ENCODE data around the gene DEDD. TPM values are rescaled to one million over a fixed set of nuclear protein-coding genes. Genes with fewer than 3 reads are reported as not detected.

DEDD gene
- total RNA-seq, 1 experiment from 2014 or later: 39.2 TPM

DNA sequence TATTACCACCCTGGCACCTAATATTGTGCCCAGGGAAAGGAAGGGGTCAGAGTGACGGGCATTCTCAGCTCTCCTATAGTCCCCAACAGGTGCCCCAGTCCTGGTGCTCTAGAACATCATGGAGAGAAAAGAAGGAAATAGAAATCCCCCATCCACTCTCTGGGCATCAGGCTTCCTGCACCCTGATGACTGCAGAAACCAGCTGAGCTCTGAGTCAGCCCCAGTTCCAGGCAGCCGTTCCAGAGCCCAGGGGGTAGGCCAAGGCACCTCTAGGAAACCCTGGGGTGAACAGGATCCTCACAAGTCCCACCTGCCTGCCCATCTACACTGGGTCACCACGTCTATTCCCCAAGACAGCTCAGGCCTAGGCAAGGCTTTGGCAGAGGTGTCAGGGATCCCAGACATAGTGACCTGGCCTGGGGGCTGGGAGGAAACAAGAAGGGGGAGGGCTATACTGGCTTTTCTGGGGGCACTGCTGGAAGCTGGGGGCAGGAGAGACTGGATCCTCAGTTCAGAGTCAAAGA, 43.8 kb downstream of the DEDD start:
- ChIA-PET CTCF (interaction anchor here (0.6 kb wide), 1 partner anchor 9 kb away, joined by 4 read pairs; no protein-coding TSS in a partner anchor), POLR2A (ENCODE audit: unreplicated experiment) (no interaction called here)
- Histone ChIP-seq H3K4me3 (ENCODE audit: low read length) (peak overlapping the region; percentile 58), H4K20me1 (ENCODE audit: low read length) (no peaks in the 10 kb centered on the region), H3K9me3 (ENCODE audit: low read length) (no peaks in the 10 kb centered on the region), H3K9ac (ENCODE audit: low read length) (peak overlapping the region; percentile 68), H2AFZ (ENCODE audit: low read length) (no peak overlapping the region), H3K4me1 (ENCODE audit: insufficient read depth, low read length) (peaks cover 83% of the 10 kb centered on the region), H3K36me3 (ENCODE audit: low read depth, low read length) (no peaks in the 10 kb centered on the region), H3K27ac (ENCODE audit: low read length) (peak overlapping the region; percentile 80), H3K9me2 (replicated peaks; ENCODE audit: low read length) (no peaks in the 10 kb centered on the region), H3F3A (ENCODE audit: low read length, unreplicated experiment) (no peaks in the 10 kb centered on the region), H3K27me3 (ENCODE audit: low read length) (no peaks in the 10 kb centered on the region), H3K4me2 (ENCODE audit: low read length) (peak overlapping the region; percentile 83), H3K79me2 (ENCODE audit: low read length) (peaks cover 26% of the 10 kb centered on the region)
- BruUV-seq (replicated peaks): no TSS peak
- intact Hi-C loops (cut with micrococcal nuclease): no loop called here
- no peak for TF ChIP-seq EZH2 (IDR thresholded peaks at IDR 0.05; ENCODE audit: low read length, unreplicated experiment)
- TF ChIP-seq, protein P1, sequence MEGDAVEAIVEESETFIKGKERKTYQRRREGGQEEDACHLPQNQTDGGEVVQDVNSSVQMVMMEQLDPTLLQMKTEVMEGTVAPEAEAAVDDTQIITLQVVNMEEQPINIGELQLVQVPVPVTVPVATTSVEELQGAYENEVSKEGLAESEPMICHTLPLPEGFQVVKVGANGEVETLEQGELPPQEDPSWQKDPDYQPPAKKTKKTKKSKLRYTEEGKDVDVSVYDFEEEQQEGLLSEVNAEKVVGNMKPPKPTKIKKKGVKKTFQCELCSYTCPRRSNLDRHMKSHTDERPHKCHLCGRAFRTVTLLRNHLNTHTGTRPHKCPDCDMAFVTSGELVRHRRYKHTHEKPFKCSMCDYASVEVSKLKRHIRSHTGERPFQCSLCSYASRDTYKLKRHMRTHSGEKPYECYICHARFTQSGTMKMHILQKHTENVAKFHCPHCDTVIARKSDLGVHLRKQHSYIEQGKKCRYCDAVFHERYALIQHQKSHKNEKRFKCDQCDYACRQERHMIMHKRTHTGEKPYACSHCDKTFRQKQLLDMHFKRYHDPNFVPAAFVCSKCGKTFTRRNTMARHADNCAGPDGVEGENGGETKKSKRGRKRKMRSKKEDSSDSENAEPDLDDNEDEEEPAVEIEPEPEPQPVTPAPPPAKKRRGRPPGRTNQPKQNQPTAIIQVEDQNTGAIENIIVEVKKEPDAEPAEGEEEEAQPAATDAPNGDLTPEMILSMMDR (conservative IDR thresholded peaks at IDR 0.05; ENCODE audit: low read depth, low read length): no peak
- TF ChIP-seq EZH2phosphoT487 (IDR thresholded peaks at IDR 0.05; ENCODE audit: borderline replicate concordance, low read length): no peak
- DNase-seq (peak; percentile 64), ATAC-seq (peak; percentile 38)

DNA sequence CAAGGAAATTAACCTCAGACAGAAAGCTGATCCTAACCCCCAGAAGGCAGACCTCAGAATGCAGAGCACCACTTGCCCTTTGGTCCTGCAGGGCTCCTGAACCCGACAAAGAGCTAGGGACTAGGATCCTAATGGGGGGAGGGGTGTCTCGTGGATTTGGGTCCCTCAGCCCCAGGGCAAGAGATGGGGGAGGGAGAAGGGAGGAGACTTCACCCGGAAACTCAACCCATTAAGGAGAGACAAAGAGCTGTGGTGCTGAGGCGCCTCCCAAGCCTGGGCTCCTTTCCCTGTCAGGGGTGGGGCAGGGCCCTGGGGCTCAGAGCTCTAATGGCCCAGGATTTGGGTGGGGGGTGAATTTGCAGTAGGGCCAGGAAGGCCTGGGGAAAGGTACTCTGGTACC, 46.0 kb downstream of the DEDD start:
- no peak for DNase-seq
- ChIA-PET POLR2A (ENCODE audit: unreplicated experiment) (interaction anchor here (0.6 kb wide), 1 partner anchor 65 kb away, joined by 3 read pairs; no protein-coding TSS in a partner anchor), CTCF (no interaction called here)
- Histone ChIP-seq H4K20me1 (ENCODE audit: low read length) (no peaks in the 10 kb centered on the region), H3K9me3 (ENCODE audit: low read length) (no peaks in the 10 kb centered on the region), H3K36me3 (ENCODE audit: low read depth, low read length) (no peaks in the 10 kb centered on the region), H3K4me1 (ENCODE audit: insufficient read depth, low read length) (peaks cover 83% of the 10 kb centered on the region), H3K4me3 (ENCODE audit: low read length) (no peak overlapping the region), H3K79me2 (ENCODE audit: low read length) (peaks cover 26% of the 10 kb centered on the region), H2AFZ (ENCODE audit: low read length) (no peak overlapping the region), H3K9ac (ENCODE audit: low read length) (no peak overlapping the region), H3K4me2 (ENCODE audit: low read length) (peak overlapping the region; percentile 26; the same call in 1 of the 2 replicates), H3K27me3 (ENCODE audit: low read length) (no peaks in the 10 kb centered on the region), H3F3A (ENCODE audit: low read length, unreplicated experiment) (no peaks in the 10 kb centered on the region), H3K9me2 (replicated peaks; ENCODE audit: low read length) (no peaks in the 10 kb centered on the region), H3K27ac (ENCODE audit: low read length) (no peak overlapping the region)
- TF ChIP-seq, protein P1 (conservative IDR thresholded peaks at IDR 0.05; ENCODE audit: low read depth, low read length): no peak
- TF ChIP-seq EZH2 (IDR thresholded peaks at IDR 0.05; ENCODE audit: low read length, unreplicated experiment) (no peak), EZH2phosphoT487 (IDR thresholded peaks at IDR 0.05; ENCODE audit: borderline replicate concordance, low read length) (no peak)
- no TSS peak for BruUV-seq (replicated peaks)
- intact Hi-C loops (cut with micrococcal nuclease): no loop called here
- ATAC-seq: no peak

DNA sequence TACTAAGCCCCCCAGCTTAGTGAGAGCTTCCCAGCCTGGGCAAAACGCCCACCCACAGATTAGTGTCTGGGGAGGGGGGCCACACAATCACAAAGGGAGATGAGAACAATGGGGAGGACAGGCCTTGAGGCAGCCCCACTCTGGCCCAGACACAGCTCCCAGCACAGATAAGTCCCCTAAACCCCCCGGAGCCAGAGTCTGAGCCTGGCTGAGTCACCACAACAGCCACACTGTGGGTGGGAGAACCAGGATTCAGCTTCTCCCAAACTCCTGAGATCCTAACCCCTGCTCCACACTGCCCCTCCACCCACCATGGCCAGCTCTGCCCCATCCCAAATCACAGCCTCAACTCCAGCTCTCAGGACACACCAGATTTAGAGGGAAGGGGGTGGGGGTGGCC, 47.3 kb downstream of the DEDD start:
- H3K4me2 ChIP-seq (ENCODE audit: low read length): peak overlapping the region; percentile 68
- H4K20me1 ChIP-seq (ENCODE audit: low read length): no peaks in the 10 kb centered on the region
- no peaks in the 10 kb centered on the region for H3K9me3 ChIP-seq (ENCODE audit: low read length)
- no peak overlapping the region for H2AFZ ChIP-seq (ENCODE audit: low read length)
- peak overlapping the region; percentile 56 for H3K27ac ChIP-seq (ENCODE audit: low read length)
- no peaks in the 10 kb centered on the region for H3K9me2 ChIP-seq (replicated peaks; ENCODE audit: low read length)
- H3K4me3 ChIP-seq (ENCODE audit: low read length): no peak overlapping the region
- DNase-seq (no peak), ATAC-seq (no peak)
- peaks cover 26% of the 10 kb centered on the region for H3K79me2 ChIP-seq (ENCODE audit: low read length)
- intact Hi-C loops (cut with micrococcal nuclease): no loop called here
- no peak overlapping the region for H3K9ac ChIP-seq (ENCODE audit: low read length)
- CTCF ChIA-PET: no interaction called here
- no peaks in the 10 kb centered on the region for H3F3A ChIP-seq (ENCODE audit: low read length, unreplicated experiment)
- no peaks in the 10 kb centered on the region for H3K27me3 ChIP-seq (ENCODE audit: low read length)
- BruUV-seq (replicated peaks): no TSS peak
- POLR2A ChIA-PET (ENCODE audit: unreplicated experiment): no interaction called here
- TF ChIP-seq, protein P1 (conservative IDR thresholded peaks at IDR 0.05; ENCODE audit: low read depth, low read length): no peak
- no peak for TF ChIP-seq EZH2phosphoT487 (IDR thresholded peaks at IDR 0.05; ENCODE audit: borderline replicate concordance, low read length)
- no peak for TF ChIP-seq EZH2 (IDR thresholded peaks at IDR 0.05; ENCODE audit: low read length, unreplicated experiment)
- no peaks in the 10 kb centered on the region for H3K36me3 ChIP-seq (ENCODE audit: low read depth, low read length)
- peaks cover 87% of the 10 kb centered on the region for H3K4me1 ChIP-seq (ENCODE audit: insufficient read depth, low read length)

Data from PC-3 (cell line).